ENCODE measurements around the gene RNF224. TPM values are rescaled to one million over a fixed set of nuclear protein-coding genes. Genes with fewer than 3 reads are reported as not detected.

Gene RNF224
- total RNA-seq, 2 experiments from 2014 or later = 0.14 TPM; not detected in 1

DNA sequence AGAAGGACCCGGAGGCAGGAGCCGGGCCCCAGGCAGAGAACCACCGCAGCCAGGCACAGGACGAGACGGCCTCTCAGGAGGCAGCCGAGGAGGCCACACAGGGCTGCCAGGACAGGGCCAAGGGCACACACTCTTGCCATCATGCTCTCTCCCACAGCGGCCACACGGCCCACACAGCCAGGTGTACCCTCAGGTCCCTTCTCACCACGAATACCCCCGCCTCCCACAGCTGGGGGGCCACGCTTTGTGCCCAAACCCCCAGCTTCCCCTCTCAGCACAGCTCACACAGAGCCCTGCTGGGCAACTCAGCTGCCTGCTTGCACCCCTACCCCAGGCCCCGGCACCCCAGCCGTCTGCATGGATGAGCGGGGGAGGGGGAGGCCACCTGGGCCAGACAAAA lies 33.5 kb upstream of the RNF224 start:
- no peaks in the 10 kb centered on the region for H3K9me3 Mint-ChIP-seq
- ATAC-seq (ENCODE audit: poor library complexity) (no peak), DNase-seq (no peak)
- H3K27me3 Mint-ChIP-seq = no peaks in the 10 kb centered on the region
- POLR2A ChIA-PET = no interaction called here
- peaks cover 10% of the 10 kb centered on the region for H3K4me1 Mint-ChIP-seq (ENCODE audit: low read depth)
- no peak overlapping the region for H3K27ac Mint-ChIP-seq
- no peak overlapping the region for H3K4me3 ChIP-seq (ENCODE audit: low read length)
- peaks cover 15% of the 10 kb centered on the region for H3K36me3 Mint-ChIP-seq (ENCODE audit: low read depth)
- H3K36me3 ChIP-seq (ENCODE audit: insufficient read depth, low read length) = peaks cover 16% of the 10 kb centered on the region
- intact Hi-C loops (cut with DNase I, micrococcal nuclease) = no loop called here
- H3K4me1 ChIP-seq (ENCODE audit: insufficient read depth, low read length) = peaks cover 23% of the 10 kb centered on the region
- CTCF ChIA-PET = no interaction called here
- TF ChIP-seq, protein P1, sequence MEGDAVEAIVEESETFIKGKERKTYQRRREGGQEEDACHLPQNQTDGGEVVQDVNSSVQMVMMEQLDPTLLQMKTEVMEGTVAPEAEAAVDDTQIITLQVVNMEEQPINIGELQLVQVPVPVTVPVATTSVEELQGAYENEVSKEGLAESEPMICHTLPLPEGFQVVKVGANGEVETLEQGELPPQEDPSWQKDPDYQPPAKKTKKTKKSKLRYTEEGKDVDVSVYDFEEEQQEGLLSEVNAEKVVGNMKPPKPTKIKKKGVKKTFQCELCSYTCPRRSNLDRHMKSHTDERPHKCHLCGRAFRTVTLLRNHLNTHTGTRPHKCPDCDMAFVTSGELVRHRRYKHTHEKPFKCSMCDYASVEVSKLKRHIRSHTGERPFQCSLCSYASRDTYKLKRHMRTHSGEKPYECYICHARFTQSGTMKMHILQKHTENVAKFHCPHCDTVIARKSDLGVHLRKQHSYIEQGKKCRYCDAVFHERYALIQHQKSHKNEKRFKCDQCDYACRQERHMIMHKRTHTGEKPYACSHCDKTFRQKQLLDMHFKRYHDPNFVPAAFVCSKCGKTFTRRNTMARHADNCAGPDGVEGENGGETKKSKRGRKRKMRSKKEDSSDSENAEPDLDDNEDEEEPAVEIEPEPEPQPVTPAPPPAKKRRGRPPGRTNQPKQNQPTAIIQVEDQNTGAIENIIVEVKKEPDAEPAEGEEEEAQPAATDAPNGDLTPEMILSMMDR (IDR thresholded peaks at IDR 0.05) = no peak
- no peaks in the 10 kb centered on the region for H3K27me3 ChIP-seq (ENCODE audit: control insufficient read depth in 1 of 2, insufficient read depth in 2 of 2, low read length in 2 of 2)
- H3K9me3 ChIP-seq (ENCODE audit: control insufficient read depth in 1 of 2, insufficient read depth in 1 of 2, low read length in 2 of 2) = no peaks in the 10 kb centered on the region
- H3K4me3 Mint-ChIP-seq = no peak overlapping the region
- no peak overlapping the region for H3K27ac ChIP-seq (ENCODE audit: low read depth in 1 of 2, low read length in 2 of 2)

DNA sequence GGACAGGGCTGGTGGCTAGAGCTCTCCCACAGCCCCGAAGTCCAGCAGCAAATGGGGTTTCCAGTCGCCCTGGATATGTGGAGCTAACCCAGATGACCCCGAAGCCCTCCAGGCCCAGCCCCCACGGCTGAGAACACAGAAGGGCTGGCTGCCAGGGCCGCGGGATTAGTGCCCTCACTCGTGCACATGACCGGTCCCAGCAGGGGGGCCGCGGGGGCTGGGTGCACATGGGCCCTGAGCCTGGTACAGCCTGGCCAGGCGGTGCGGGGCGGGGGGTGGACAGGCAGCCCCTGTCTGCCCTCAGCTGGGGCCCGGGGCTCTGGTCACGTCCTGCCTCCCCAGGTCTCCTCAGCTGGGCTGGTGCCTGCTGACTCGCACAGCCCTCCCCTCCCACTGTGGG lies 32.9 kb upstream of the RNF224 start:
- ATAC-seq (ENCODE audit: poor library complexity) (no peak), DNase-seq (no peak)
- H3K4me3 Mint-ChIP-seq = no peak overlapping the region
- peaks cover 4% of the 10 kb centered on the region for H3K4me1 Mint-ChIP-seq (ENCODE audit: low read depth)
- no peak overlapping the region for H3K27ac Mint-ChIP-seq
- H3K9me3 Mint-ChIP-seq = no peaks in the 10 kb centered on the region
- TF ChIP-seq, protein P1 (IDR thresholded peaks at IDR 0.05) = no peak
- ChIA-PET POLR2A (no interaction called here), CTCF (no interaction called here)
- H3K9me3 ChIP-seq (ENCODE audit: control insufficient read depth in 1 of 2, insufficient read depth in 1 of 2, low read length in 2 of 2) = peaks cover 0 to 3% of the 10 kb centered on the region in 2 experiments
- peaks cover 16% of the 10 kb centered on the region for H3K36me3 ChIP-seq (ENCODE audit: insufficient read depth, low read length)
- peaks cover 23% of the 10 kb centered on the region for H3K4me1 ChIP-seq (ENCODE audit: insufficient read depth, low read length)
- H3K4me3 ChIP-seq (ENCODE audit: low read length) = no peak overlapping the region
- peaks cover 10% of the 10 kb centered on the region for H3K36me3 Mint-ChIP-seq (ENCODE audit: low read depth)
- no peaks in the 10 kb centered on the region for H3K27me3 ChIP-seq (ENCODE audit: control insufficient read depth in 1 of 2, insufficient read depth in 2 of 2, low read length in 2 of 2)
- no peak overlapping the region for H3K27ac ChIP-seq (ENCODE audit: low read depth in 1 of 2, low read length in 2 of 2)
- intact Hi-C loops (cut with DNase I, micrococcal nuclease) = no loop called here
- H3K27me3 Mint-ChIP-seq = no peaks in the 10 kb centered on the region

DNA sequence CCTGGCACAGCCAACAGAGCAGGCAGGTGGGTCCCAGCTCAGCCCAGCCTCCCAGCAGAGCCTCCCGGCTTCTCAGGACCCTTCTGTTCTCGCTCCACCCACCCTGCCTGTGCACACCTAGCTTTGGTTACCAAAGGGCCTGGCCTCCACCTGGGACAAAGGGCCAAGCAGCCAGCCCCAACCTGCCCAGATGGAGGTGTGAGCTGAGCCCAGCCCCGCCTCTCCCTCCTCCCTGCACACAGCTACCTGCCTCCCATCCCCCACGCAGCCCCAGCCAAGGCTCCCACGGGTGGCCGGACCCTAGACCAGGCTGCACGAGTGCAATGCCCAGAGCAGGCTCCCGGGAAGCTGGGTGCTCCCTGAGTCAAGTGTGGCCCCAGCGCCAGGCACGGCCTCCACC lies 32.4 kb upstream of the RNF224 start:
- peaks cover 0 to 6% of the 10 kb centered on the region in 2 experiments for H3K9me3 ChIP-seq (ENCODE audit: control insufficient read depth in 1 of 2, insufficient read depth in 1 of 2, low read length in 2 of 2)
- DNase-seq (no peak), ATAC-seq (ENCODE audit: poor library complexity) (no peak)
- intact Hi-C loops (cut with DNase I, micrococcal nuclease) = no loop called here
- ChIA-PET POLR2A (no interaction called here), CTCF (no interaction called here)
- Mint-ChIP-seq H3K27me3 (no peaks in the 10 kb centered on the region), H3K9me3 (no peaks in the 10 kb centered on the region), H3K27ac (no peak overlapping the region), H3K4me1 (ENCODE audit: low read depth) (no peaks in the 10 kb centered on the region), H3K4me3 (peak overlapping the region; percentile 20), H3K36me3 (ENCODE audit: low read depth) (peaks cover 8% of the 10 kb centered on the region)
- peaks cover 23% of the 10 kb centered on the region for H3K4me1 ChIP-seq (ENCODE audit: insufficient read depth, low read length)
- no peak overlapping the region for H3K27ac ChIP-seq (ENCODE audit: low read depth in 1 of 2, low read length in 2 of 2)
- TF ChIP-seq, protein P1 (IDR thresholded peaks at IDR 0.05) = no peak
- H3K36me3 ChIP-seq (ENCODE audit: insufficient read depth, low read length) = peaks cover 14% of the 10 kb centered on the region
- H3K27me3 ChIP-seq (ENCODE audit: control insufficient read depth in 1 of 2, insufficient read depth in 2 of 2, low read length in 2 of 2) = no peaks in the 10 kb centered on the region
- H3K4me3 ChIP-seq (ENCODE audit: low read length) = no peak overlapping the region
